WERI-Rb-1 (cell line): ENCODE data around the gene ZNF497.

Experiments used
- DNase-seq: peaks from one replicate; pipeline ENCODE4 v3.0.0-alpha.2; 2020
- H3K27ac ChIP-seq: fragments of 250-450 bp; sonication (Bioruptor Pico); 2 replicates; pipeline ENCODE4 v1.5.1; 2020; ENCODE audit warnings: mild to moderate bottlenecking, moderate library complexity
- H3K27me3 ChIP-seq: fragments of 250-450 bp; sonication (Bioruptor Pico); 2 replicates; pipeline ENCODE4 v1.5.1; 2021; ENCODE audit warnings: mild to moderate bottlenecking, low read depth, moderate library complexity; ENCODE audit not compliant: insufficient read depth, severe bottlenecking
- H3K36me3 ChIP-seq: fragments of 250-450 bp; sonication (Bioruptor Pico); 2 replicates; pipeline ENCODE4 v1.5.1; 2020; ENCODE audit warnings: mild to moderate bottlenecking, moderate library complexity
- H3K4me3 ChIP-seq: 2 replicates; pipeline ENCODE4 v1.5.1; 2011; ENCODE audit warnings: low read depth, mild to moderate bottlenecking, control low read depth, low read length
- H3K9me3 ChIP-seq: fragments of 250-450 bp; sonication (Bioruptor Pico); 2 replicates; pipeline ENCODE4 v1.5.1; 2021; ENCODE audit warnings: mild to moderate bottlenecking, moderate library complexity; ENCODE audit not compliant: severe bottlenecking
- TF ChIP-seq, protein P1 (sequence below): IDR thresholded peaks from 2 replicates; pipeline ENCODE4 v1.5.1; 2011; ENCODE audit warnings: low read depth, mild to moderate bottlenecking, control low read depth, inconsistent platforms, low read length

Gene ZNF497

DNA sequence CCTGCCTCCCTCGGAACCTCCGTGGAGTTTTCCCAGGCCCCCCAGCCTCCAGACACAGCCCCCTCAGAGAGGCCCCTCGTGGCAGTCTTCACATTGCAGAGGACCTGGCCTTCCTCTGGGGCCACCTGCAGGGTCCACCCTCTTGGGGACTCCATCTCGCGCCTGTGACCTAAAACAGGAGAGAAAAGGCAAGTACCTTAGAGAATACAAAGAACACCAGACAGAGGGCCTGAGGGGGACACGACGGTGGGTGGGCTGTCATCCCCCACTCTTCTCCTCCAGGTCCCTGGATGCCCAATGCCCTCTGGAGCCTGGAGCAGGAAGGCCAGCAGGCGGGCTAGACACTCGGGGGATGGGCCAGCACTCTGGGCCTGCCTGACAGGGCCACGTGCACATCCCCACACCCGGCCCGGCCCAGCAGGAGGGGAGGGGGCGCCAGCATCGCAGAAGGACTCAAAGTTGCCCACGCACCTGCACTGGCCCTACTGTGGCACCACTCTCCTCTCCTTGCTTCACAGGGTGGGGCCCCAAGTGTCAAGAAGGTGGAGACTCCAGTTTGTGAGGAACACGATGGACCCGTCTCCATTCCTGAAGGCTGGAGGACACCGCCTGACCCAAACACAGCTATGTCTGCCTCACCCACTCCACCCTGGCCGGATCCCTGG, 4.9 kb downstream of the ZNF497 start:
- no peaks in the 10 kb centered on the region for H3K36me3 ChIP-seq
- no peak overlapping the region for H3K4me3 ChIP-seq
- TF ChIP-seq, protein P1, sequence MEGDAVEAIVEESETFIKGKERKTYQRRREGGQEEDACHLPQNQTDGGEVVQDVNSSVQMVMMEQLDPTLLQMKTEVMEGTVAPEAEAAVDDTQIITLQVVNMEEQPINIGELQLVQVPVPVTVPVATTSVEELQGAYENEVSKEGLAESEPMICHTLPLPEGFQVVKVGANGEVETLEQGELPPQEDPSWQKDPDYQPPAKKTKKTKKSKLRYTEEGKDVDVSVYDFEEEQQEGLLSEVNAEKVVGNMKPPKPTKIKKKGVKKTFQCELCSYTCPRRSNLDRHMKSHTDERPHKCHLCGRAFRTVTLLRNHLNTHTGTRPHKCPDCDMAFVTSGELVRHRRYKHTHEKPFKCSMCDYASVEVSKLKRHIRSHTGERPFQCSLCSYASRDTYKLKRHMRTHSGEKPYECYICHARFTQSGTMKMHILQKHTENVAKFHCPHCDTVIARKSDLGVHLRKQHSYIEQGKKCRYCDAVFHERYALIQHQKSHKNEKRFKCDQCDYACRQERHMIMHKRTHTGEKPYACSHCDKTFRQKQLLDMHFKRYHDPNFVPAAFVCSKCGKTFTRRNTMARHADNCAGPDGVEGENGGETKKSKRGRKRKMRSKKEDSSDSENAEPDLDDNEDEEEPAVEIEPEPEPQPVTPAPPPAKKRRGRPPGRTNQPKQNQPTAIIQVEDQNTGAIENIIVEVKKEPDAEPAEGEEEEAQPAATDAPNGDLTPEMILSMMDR, result no peak
- H3K27ac ChIP-seq, result no peak overlapping the region
- no peak for DNase-seq
- no peaks in the 10 kb centered on the region for H3K9me3 ChIP-seq
- H3K27me3 ChIP-seq, result no peaks in the 10 kb centered on the region

DNA sequence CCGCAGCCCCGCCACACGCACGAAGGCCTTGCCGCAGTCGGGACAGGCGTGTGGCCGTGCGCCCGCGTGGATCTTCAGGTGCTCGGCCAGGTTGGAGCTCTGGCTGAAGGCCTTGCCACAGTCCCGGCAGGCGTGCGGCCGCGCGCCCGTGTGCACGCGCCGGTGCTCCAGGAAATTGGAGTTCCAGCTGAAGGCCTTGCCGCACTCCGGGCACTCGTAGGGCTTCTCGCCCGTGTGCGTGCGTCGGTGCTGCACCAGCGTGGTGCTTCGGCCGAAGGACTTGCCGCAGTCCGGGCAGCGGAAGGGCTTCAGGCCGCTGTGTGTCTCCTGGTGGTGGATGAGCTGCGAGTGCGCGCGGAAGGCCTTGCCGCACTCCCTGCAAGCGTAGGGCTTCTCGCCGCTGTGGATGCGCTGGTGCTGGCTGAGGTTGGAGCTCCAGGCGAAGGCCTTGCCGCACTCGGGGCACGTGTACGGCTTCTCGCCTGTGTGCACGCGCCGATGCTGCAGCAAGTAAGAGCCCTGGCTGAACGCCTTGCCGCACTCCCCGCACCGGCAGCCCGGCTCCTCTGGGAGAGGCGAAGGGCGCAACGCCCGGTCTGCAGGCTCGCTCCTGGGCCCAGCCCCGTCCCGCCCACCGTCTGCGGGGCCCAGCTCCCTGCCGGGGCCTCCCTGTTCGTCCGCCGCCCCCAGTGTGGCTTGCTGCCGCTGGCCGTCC, 5.6 kb downstream of the ZNF497 start:
- TF ChIP-seq, protein P1, result no peak
- Histone ChIP-seq H3K27ac (no peak overlapping the region), H3K27me3 (no peaks in the 10 kb centered on the region), H3K36me3 (no peaks in the 10 kb centered on the region), H3K9me3 (no peaks in the 10 kb centered on the region), H3K4me3 (no peak overlapping the region)
- DNase-seq, result no peak

DNA sequence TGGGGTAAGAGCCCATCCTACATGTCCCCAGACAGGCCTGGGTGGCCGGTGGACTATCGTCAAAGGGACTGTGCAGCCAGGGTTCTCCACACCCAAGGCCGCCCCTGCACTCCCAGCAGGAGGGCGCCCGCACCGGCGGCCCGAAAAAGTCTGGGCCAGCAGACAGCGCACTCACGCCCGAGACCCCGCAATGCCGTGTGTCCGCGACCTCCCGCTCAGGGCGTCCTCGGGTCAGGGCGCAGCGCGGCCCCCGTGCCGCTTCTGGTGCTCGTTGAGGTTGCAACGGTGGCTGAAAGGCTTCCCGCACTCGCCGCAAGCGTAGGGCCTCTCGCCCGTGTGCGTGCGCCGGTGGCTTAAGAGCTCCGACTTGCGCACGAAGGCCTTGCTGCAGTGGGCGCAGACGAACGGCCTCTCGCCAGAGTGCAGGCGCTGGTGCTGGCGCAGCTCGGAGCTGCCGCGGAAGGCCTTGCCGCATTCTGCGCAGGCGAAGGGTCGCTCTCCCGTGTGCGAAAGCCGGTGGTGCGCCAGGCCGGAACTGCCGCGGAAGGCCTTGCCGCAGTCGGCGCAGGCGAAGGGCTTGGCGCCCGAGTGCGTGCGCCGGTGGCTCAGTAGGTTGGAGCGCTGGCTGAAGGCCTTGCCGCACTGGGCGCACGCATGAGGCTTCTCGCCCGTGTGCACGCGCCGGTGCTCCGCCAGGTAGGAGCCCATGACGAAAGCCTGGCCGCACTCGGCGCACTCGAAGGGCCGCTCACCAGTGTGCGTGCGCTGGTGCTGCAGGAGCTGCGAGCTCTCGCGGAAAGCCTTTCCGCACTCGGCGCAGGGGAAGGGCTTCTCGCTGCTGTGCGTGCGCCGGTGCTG, 6.4 kb downstream of the ZNF497 start:
- H3K4me3 ChIP-seq, result no peak overlapping the region
- DNase-seq, result no peak
- no peak overlapping the region for H3K27ac ChIP-seq

DNA sequence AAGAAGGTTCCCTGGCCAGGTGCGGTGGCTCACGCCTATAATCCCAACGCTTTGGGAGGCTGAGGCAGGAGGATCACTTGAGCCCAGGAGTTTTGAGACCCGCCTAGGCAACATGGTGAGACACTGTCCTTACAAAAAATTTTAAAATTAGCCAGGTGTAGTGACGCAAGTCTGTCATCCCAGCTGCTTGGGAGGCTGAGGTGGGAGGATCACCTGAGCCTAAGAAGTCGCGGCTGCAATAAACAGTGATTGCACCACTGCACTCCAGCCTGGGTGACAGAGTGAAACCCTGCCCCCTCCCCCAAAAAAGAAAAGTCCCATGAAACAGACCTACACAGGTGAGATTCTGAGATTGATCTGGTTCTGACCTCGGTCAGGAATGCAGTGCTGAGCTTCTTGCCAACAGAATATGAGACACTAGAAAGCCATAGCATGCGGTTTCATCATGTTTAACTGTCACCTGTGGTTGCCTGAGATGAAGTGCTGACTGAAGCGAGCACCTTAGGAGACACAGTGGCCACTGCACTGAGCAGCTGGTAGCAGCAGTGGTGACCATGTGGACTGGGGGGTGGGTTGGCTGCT, 7.2 kb downstream of the ZNF497 start:
- Histone ChIP-seq H3K4me3 (no peak overlapping the region), H3K9me3 (no peaks in the 10 kb centered on the region), H3K27me3 (no peaks in the 10 kb centered on the region), H3K36me3 (no peaks in the 10 kb centered on the region; the same call in none of the 2 replicates), H3K27ac (no peak overlapping the region)
- DNase-seq, result no peak
- TF ChIP-seq, protein P1, result no peak

More for the DNA sequence above, 6.4 kb downstream of the ZNF497 start:
- no peaks in the 10 kb centered on the region for H3K9me3 ChIP-seq
- TF ChIP-seq, protein P1, result no peak
- no peaks in the 10 kb centered on the region; the same call in 1 of the 2 replicates for H3K36me3 ChIP-seq
- H3K27me3 ChIP-seq, result no peaks in the 10 kb centered on the region

DNA sequence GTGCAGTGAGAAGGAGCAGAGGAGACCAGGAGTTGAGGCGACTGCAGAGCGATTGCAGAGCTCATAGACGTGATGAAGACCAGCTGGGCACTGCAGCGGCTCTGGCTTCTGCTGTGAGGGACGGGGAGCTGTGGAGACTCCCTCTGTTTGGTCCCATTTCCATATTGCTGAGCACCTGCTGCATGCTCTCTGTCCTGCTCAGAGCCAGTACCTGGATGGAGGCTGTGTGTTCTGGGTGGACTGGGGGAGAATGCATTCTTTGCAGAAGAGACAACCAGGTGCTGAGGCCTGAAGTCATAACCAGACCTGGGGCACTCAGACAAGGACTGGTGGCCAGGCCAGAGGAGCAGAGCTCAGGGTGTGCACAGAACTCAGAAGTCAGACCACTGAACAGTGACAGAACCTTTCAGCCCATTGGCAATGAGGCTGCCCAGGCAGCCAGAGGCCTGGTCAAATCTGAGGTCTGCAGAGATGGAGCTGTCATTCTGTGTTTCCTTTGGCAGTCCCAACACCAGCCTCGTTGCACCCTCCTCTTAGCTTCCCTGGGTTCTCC, 8.0 kb downstream of the ZNF497 start:
- Histone ChIP-seq H3K36me3 (no peaks in the 10 kb centered on the region; the same call in none of the 2 replicates), H3K27ac (no peak overlapping the region), H3K4me3 (no peak overlapping the region), H3K9me3 (no peaks in the 10 kb centered on the region), H3K27me3 (no peaks in the 10 kb centered on the region)
- TF ChIP-seq, protein P1, result no peak
- no peak for DNase-seq
